Measurements from ENCODE around the gene DMRT3. TPM values are rescaled to one million over a fixed set of nuclear protein-coding genes. Genes with fewer than 3 reads are reported as not detected.

DMRT3 gene
- total RNA-seq, 8 experiments from 2014 or later, result 0.10 to 2.4 (median 0.80) TPM; not detected in 2

- H3K4me1 ChIP-seq (replicated peaks in 1 of 2), result no peaks in the 10 kb centered on the region
- H3K4me3 ChIP-seq, result no peak overlapping the region
- 50 to 83% (median 70%) methylated on average over 1 to 3 of the region's 4 CpGs; no CpG with 5 or more reads in 4 of the 10 experiments for WGBS, 10 experiments
- H3K27ac ChIP-seq, result no peak overlapping the region
- in situ Hi-C loops (cut with MboI; ENCODE audit: low pct_unique_long_range_greater_than_20kb in 2 of 9, low sequenced_read_pairs in 9 of 9, unreplicated experiment in 9 of 9), result no loop called here
- no peak for ATAC-seq (replicated peaks in 6 of 8)
Measured at GRCh38 chr9:959914-960313, 16.5 kb upstream of the DMRT3 start.

GRCh38 chr9:962023-962422 is 14.4 kb upstream of the DMRT3 start:
- Histone ChIP-seq H3K4me3 (no peak overlapping the region), H3K27ac (no peak overlapping the region), H3K4me1 (replicated peaks in 1 of 2) (no peaks in the 10 kb centered on the region)
- in situ Hi-C loops (cut with MboI; ENCODE audit: low pct_unique_long_range_greater_than_20kb in 2 of 9, low sequenced_read_pairs in 9 of 9, unreplicated experiment in 9 of 9), result no loop called here
- WGBS, 10 experiments, result 0 to 100% (median 72%) methylated on average over 1 to 6 of the region's 6 CpGs; no CpG with 5 or more reads in 3 of the 10 experiments
- no peak for ATAC-seq (replicated peaks in 6 of 8)

- Histone ChIP-seq H3K4me3 (no peak overlapping the region), H3K4me1 (replicated peaks in 1 of 2) (peaks cover 5% of the 10 kb centered on the region in 2 donors), H3K27ac (no peak overlapping the region)
- in situ Hi-C loops (cut with MboI; ENCODE audit: low pct_unique_long_range_greater_than_20kb in 2 of 9, low sequenced_read_pairs in 9 of 9, unreplicated experiment in 9 of 9), result no loop called here
- ATAC-seq (replicated peaks in 6 of 8), result peak in 1 of 8 experiments; percentile 27
- 0 to 38% (median 0%) methylated on average over 1 to 2 of the region's 4 CpGs; no CpG with 5 or more reads in 3 of the 10 experiments for WGBS, 10 experiments
Measured at GRCh38 chr9:965497-965896, 11.0 kb upstream of the DMRT3 start.

- Histone ChIP-seq H3K27ac (no peak overlapping the region), H3K4me1 (replicated peaks in 1 of 2) (peaks cover 5 to 9% of the 10 kb centered on the region in 2 donors), H3K4me3 (no peak overlapping the region)
- peak in 1 of 8 experiments; percentile 12 for ATAC-seq (replicated peaks in 6 of 8)
- in situ Hi-C loops (cut with MboI; ENCODE audit: low pct_unique_long_range_greater_than_20kb in 2 of 9, low sequenced_read_pairs in 9 of 9, unreplicated experiment in 9 of 9), result no loop called here
- 0 to 82% (median 11%) methylated on average over 1 to 3 of the region's 3 CpGs; no CpG with 5 or more reads in 2 of the 10 experiments for WGBS, 10 experiments
Measured at GRCh38 chr9:966870-967269, 9.6 kb upstream of the DMRT3 start.

GRCh38 chr9:967436-967835 is 9.0 kb upstream of the DMRT3 start:
- Histone ChIP-seq H3K4me1 (replicated peaks in 1 of 2) (peaks cover 5 to 9% of the 10 kb centered on the region in 2 donors), H3K27ac (no peak overlapping the region), H3K4me3 (peak overlapping the region in 1 of 5 donors; percentile 23)
- ATAC-seq (replicated peaks in 6 of 8), result no peak
- 0 to 28% (median 15%) methylated on average over 5 to 6 of the region's 6 CpGs for WGBS, 10 experiments
- in situ Hi-C loops (cut with MboI; ENCODE audit: low pct_unique_long_range_greater_than_20kb in 2 of 9, low sequenced_read_pairs in 9 of 9, unreplicated experiment in 9 of 9), result no loop called here

- H3K4me1 ChIP-seq (replicated peaks in 1 of 2), result peaks cover 5 to 9% of the 10 kb centered on the region in 2 donors
- H3K27ac ChIP-seq, result no peak overlapping the region
- ATAC-seq (replicated peaks in 6 of 8), result peak in 2 of 8 experiments; percentile 55 to 62
- WGBS, 10 experiments, result 3 to 83% (median 15%) methylated on average over 3 to 15 of the region's 15 CpGs
- peak overlapping the region in 2 of 5 donors; percentile 16 to 23 for H3K4me3 ChIP-seq
- in situ Hi-C loops (cut with MboI; ENCODE audit: low pct_unique_long_range_greater_than_20kb in 2 of 9, low sequenced_read_pairs in 9 of 9, unreplicated experiment in 9 of 9), result no loop called here
Measured at GRCh38 chr9:967903-968641, 8.4 kb upstream of the DMRT3 start.

- H3K4me1 ChIP-seq (replicated peaks in 1 of 2), result peaks cover 5 to 9% of the 10 kb centered on the region in 2 donors
- 0 to 20% (median 6%) methylated on average over 1 to 29 of the region's 49 CpGs for WGBS, 10 experiments
- peak overlapping the region in 1 of 5 donors; percentile 8 for H3K4me3 ChIP-seq
- in situ Hi-C loops (cut with MboI; ENCODE audit: low pct_unique_long_range_greater_than_20kb in 2 of 9, low sequenced_read_pairs in 9 of 9, unreplicated experiment in 9 of 9), result no loop called here
- ATAC-seq (replicated peaks in 6 of 8), result peak in 5 of 8 experiments; percentile 31 to 67 (median 56)
- H3K27ac ChIP-seq, result no peak overlapping the region
Measured at GRCh38 chr9:969310-970150, 6.9 kb upstream of the DMRT3 start.

- WGBS, 10 experiments, result 3 to 48% (median 12%) methylated on average over 3 to 11 of the region's 57 CpGs; no CpG with 5 or more reads in 3 of the 10 experiments
- H3K4me3 ChIP-seq, result no peak overlapping the region
- in situ Hi-C loops (cut with MboI; ENCODE audit: low pct_unique_long_range_greater_than_20kb in 2 of 9, low sequenced_read_pairs in 9 of 9, unreplicated experiment in 9 of 9), result no loop called here
- ATAC-seq (replicated peaks in 6 of 8), result peak in 4 of 8 experiments; percentile 2 to 29 (median 21)
- no peak overlapping the region for H3K27ac ChIP-seq
- peaks cover 5 to 9% of the 10 kb centered on the region in 2 donors for H3K4me1 ChIP-seq (replicated peaks in 1 of 2)
Measured at GRCh38 chr9:970151-970996, 6.1 kb upstream of the DMRT3 start.

GRCh38 chr9:971901-972500 is 4.5 kb upstream of the DMRT3 start:
- H3K27ac ChIP-seq, result no peak overlapping the region
- in situ Hi-C loops (cut with MboI; ENCODE audit: low pct_unique_long_range_greater_than_20kb in 2 of 9, low sequenced_read_pairs in 9 of 9, unreplicated experiment in 9 of 9), result no loop called here
- peaks cover 5 to 16% of the 10 kb centered on the region in 2 donors for H3K4me1 ChIP-seq (replicated peaks in 1 of 2)
- ATAC-seq (replicated peaks in 6 of 8), result peak in 4 of 8 experiments; percentile 16 to 46 (median 28)
- 0 to 14% (median 0%) methylated on average over 2 to 7 of the region's 42 CpGs; no CpG with 5 or more reads in 6 of the 10 experiments for WGBS, 10 experiments
- peak overlapping the region in 3 of 5 donors; percentile 15 to 34 (median 26) for H3K4me3 ChIP-seq

GRCh38 chr9:972501-973294 is 3.8 kb upstream of the DMRT3 start:
- in situ Hi-C loops (cut with MboI; ENCODE audit: low pct_unique_long_range_greater_than_20kb in 2 of 9, low sequenced_read_pairs in 9 of 9, unreplicated experiment in 9 of 9), result no loop called here
- H3K4me1 ChIP-seq (replicated peaks in 1 of 2), result peaks cover 5 to 17% of the 10 kb centered on the region in 2 donors
- H3K4me3 ChIP-seq, result peak overlapping the region in 1 of 5 donors; percentile 34
- ATAC-seq (replicated peaks in 6 of 8), result no peak
- 0 to 32% (median 19%) methylated on average over 1 to 35 of the region's 68 CpGs; no CpG with 5 or more reads in 4 of the 10 experiments for WGBS, 10 experiments
- no peak overlapping the region for H3K27ac ChIP-seq

- peaks cover 5 to 17% of the 10 kb centered on the region in 2 donors for H3K4me1 ChIP-seq (replicated peaks in 1 of 2)
- no peak for ATAC-seq (replicated peaks in 6 of 8)
- H3K4me3 ChIP-seq, result no peak overlapping the region
- in situ Hi-C loops (cut with MboI; ENCODE audit: low pct_unique_long_range_greater_than_20kb in 2 of 9, low sequenced_read_pairs in 9 of 9, unreplicated experiment in 9 of 9), result no loop called here
- no peak overlapping the region for H3K27ac ChIP-seq
- whole genome bisulfite sequencing, 10 experiments, result 7 to 79% (median 25%) methylated on average over 3 to 17 of the region's 17 CpGs; no CpG with 5 or more reads in 2 of the 10 experiments
Measured at GRCh38 chr9:973295-973834, 3.1 kb upstream of the DMRT3 start.

Measured in motor neuron (in vitro differentiated cells).